ENCODE results near the gene SLC36A2.

- TF ChIP-seq CTCF (IDR thresholded peaks at IDR 0.05) (no peak), POLR2A (IDR thresholded peaks at IDR 0.05; ENCODE audit: low read depth) (no peak), POLR2AphosphoS5 (IDR thresholded peaks at IDR 0.05) (no peak), EP300 (IDR thresholded peaks at IDR 0.05) (no peak)
Measured at GRCh38 chr5:151293624-151294023, 53.7 kb downstream of the SLC36A2 start.

Measured in esophagus muscularis mucosa (tissue), 4 donors.